Breast epithelium (tissue), 3 donors: ENCODE data around the gene ZC3H7A.

Experiments
- POLR2A ChIP-seq: fragments of 450-650 bp; IDR thresholded peaks from one replicate; pipeline ENCODE4 v1.6.1; 2016; ENCODE audit warnings: antibody characterized with exemption, mild to moderate bottlenecking, moderate library complexity
- TF ChIP-seq, protein P1 (sequence below), 3 donors: fragments of 450-650 bp; IDR thresholded peaks; one replicate each; pipeline ENCODE4 v1.5.1; 2016 to 2017; ENCODE audit warnings: antibody characterized with exemption in 3 of 3, mild to moderate bottlenecking in 3 of 3, moderate library complexity in 3 of 3

DNA sequence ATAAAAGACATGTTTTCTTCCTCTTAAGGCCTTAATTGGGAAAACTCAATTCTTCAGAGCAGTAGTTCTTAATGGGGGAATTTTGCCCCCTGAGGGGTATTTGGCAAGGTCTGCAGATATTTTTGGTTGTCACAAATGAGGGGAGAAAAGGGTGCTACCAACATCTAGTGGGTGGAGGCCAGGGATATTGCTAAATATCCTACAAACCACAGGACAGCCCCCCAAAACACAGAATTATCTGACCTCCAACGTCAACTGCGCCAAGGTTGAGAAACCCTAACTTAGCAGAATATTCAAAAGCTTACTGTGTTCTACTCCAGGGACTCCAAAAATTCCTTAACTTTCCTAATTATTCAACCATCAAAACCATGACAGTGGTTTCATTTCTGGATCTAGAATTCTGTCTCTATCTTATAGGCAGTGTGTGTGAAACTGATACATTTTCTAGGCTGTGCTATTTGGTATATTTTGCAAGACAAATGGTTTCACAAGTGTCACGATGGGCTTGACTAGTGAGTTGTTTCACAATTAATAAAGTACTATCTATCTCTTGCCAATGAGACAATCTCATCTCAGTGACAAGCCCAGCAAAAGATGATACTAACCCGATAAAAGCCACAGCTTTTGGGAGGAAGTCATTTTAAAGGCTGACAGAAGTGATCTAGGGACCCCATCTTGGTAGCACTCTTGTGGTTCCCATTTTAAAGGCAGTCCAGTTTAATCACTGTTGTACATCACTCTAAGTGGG, 69.1 kb downstream of the ZC3H7A start:
- TF ChIP-seq, protein P1, sequence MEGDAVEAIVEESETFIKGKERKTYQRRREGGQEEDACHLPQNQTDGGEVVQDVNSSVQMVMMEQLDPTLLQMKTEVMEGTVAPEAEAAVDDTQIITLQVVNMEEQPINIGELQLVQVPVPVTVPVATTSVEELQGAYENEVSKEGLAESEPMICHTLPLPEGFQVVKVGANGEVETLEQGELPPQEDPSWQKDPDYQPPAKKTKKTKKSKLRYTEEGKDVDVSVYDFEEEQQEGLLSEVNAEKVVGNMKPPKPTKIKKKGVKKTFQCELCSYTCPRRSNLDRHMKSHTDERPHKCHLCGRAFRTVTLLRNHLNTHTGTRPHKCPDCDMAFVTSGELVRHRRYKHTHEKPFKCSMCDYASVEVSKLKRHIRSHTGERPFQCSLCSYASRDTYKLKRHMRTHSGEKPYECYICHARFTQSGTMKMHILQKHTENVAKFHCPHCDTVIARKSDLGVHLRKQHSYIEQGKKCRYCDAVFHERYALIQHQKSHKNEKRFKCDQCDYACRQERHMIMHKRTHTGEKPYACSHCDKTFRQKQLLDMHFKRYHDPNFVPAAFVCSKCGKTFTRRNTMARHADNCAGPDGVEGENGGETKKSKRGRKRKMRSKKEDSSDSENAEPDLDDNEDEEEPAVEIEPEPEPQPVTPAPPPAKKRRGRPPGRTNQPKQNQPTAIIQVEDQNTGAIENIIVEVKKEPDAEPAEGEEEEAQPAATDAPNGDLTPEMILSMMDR (IDR thresholded peaks at IDR 0.05) = no peak
- TF ChIP-seq POLR2A = no peak
